ENCODE measurements around the gene HIVEP3. TPM values are rescaled to one million over a fixed set of nuclear protein-coding genes. Genes with fewer than 3 reads are reported as not detected.

HIVEP3 gene
- total RNA-seq, 1 donor from 2014 or later, result 5.7 TPM

- Histone ChIP-seq H3K9me3 (replicated peaks) (no peaks in the 10 kb centered on the region), H3K27me3 (ENCODE audit: low read depth) (no peaks in the 10 kb centered on the region), H3K4me1 (peaks cover 8% of the 10 kb centered on the region), H3K4me3 (no peak overlapping the region), H3K36me3 (no peaks in the 10 kb centered on the region), H3K27ac (replicated peaks) (no peak overlapping the region)
- no peak for TF ChIP-seq CTCF (IDR thresholded peaks at IDR 0.05; ENCODE audit: borderline replicate concordance)
- no peak for DNase-seq
- intact Hi-C loops (cut with micrococcal nuclease), result no loop called here
Observed at GRCh38 chr1:41608211-41608610, 310.5 kb downstream of the HIVEP3 start.

GRCh38 chr1:41607808-41608207, 310.9 kb downstream of the HIVEP3 start:
- Histone ChIP-seq H3K27me3 (ENCODE audit: low read depth) (no peaks in the 10 kb centered on the region), H3K4me1 (peaks cover 8% of the 10 kb centered on the region), H3K9me3 (replicated peaks) (no peaks in the 10 kb centered on the region), H3K36me3 (no peaks in the 10 kb centered on the region), H3K4me3 (no peak overlapping the region), H3K27ac (replicated peaks) (no peak overlapping the region)
- DNase-seq, result no peak
- TF ChIP-seq CTCF (IDR thresholded peaks at IDR 0.05; ENCODE audit: borderline replicate concordance), result no peak
- intact Hi-C loops (cut with micrococcal nuclease), result no loop called here

- Histone ChIP-seq H3K9me3 (replicated peaks) (peaks cover 13% of the 10 kb centered on the region), H3K4me3 (no peak overlapping the region), H3K4me1 (no peaks in the 10 kb centered on the region), H3K27me3 (ENCODE audit: low read depth) (no peaks in the 10 kb centered on the region), H3K27ac (replicated peaks) (no peak overlapping the region), H3K36me3 (no peaks in the 10 kb centered on the region)
- no peak for DNase-seq
- intact Hi-C loops (cut with micrococcal nuclease), result no loop called here
- peak; percentile 60 for TF ChIP-seq CTCF (IDR thresholded peaks at IDR 0.05; ENCODE audit: borderline replicate concordance)
Observed at GRCh38 chr1:41599912-41600311, 318.8 kb downstream of the HIVEP3 start.

GRCh38 chr1:41598325-41598724, 320.4 kb downstream of the HIVEP3 start:
- TF ChIP-seq CTCF (IDR thresholded peaks at IDR 0.05; ENCODE audit: borderline replicate concordance), result no peak
- Histone ChIP-seq H3K36me3 (no peaks in the 10 kb centered on the region), H3K27me3 (ENCODE audit: low read depth) (no peaks in the 10 kb centered on the region), H3K9me3 (replicated peaks) (peaks cover 13% of the 10 kb centered on the region), H3K4me1 (no peaks in the 10 kb centered on the region), H3K4me3 (no peak overlapping the region), H3K27ac (replicated peaks) (no peak overlapping the region)
- intact Hi-C loops (cut with micrococcal nuclease), result no loop called here
- DNase-seq, result no peak

- TF ChIP-seq CTCF (IDR thresholded peaks at IDR 0.05; ENCODE audit: borderline replicate concordance), result no peak
- Histone ChIP-seq H3K27ac (replicated peaks) (no peak overlapping the region), H3K36me3 (no peaks in the 10 kb centered on the region), H3K4me3 (no peak overlapping the region), H3K9me3 (replicated peaks) (peaks cover 7% of the 10 kb centered on the region), H3K4me1 (no peaks in the 10 kb centered on the region), H3K27me3 (ENCODE audit: low read depth) (no peaks in the 10 kb centered on the region)
- intact Hi-C loops (cut with micrococcal nuclease), result no loop called here
- DNase-seq, result no peak
Observed at GRCh38 chr1:41592451-41593125, 326.1 kb downstream of the HIVEP3 start.

Measured in left ventricle myocardium inferior (tissue), 1 donor.